ENCODE measurements around the gene MCOLN3. TPM values are rescaled to one million over a fixed set of nuclear protein-coding genes. Genes with fewer than 3 reads are reported as not detected.

Gene MCOLN3, protein sequence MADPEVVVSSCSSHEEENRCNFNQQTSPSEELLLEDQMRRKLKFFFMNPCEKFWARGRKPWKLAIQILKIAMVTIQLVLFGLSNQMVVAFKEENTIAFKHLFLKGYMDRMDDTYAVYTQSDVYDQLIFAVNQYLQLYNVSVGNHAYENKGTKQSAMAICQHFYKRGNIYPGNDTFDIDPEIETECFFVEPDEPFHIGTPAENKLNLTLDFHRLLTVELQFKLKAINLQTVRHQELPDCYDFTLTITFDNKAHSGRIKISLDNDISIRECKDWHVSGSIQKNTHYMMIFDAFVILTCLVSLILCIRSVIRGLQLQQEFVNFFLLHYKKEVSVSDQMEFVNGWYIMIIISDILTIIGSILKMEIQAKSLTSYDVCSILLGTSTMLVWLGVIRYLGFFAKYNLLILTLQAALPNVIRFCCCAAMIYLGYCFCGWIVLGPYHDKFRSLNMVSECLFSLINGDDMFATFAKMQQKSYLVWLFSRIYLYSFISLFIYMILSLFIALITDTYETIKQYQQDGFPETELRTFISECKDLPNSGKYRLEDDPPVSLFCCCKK
- polyA plus RNA-seq (2012; rRNA removed) = not detected in 2 replicates
- polyA plus RNA-seq (2012; cell fraction: cytosol; rRNA removed) = not detected in 2 replicates
- not detected in 2 replicates for polyA plus RNA-seq (2012; cell fraction: nucleus; rRNA removed)

DNA sequence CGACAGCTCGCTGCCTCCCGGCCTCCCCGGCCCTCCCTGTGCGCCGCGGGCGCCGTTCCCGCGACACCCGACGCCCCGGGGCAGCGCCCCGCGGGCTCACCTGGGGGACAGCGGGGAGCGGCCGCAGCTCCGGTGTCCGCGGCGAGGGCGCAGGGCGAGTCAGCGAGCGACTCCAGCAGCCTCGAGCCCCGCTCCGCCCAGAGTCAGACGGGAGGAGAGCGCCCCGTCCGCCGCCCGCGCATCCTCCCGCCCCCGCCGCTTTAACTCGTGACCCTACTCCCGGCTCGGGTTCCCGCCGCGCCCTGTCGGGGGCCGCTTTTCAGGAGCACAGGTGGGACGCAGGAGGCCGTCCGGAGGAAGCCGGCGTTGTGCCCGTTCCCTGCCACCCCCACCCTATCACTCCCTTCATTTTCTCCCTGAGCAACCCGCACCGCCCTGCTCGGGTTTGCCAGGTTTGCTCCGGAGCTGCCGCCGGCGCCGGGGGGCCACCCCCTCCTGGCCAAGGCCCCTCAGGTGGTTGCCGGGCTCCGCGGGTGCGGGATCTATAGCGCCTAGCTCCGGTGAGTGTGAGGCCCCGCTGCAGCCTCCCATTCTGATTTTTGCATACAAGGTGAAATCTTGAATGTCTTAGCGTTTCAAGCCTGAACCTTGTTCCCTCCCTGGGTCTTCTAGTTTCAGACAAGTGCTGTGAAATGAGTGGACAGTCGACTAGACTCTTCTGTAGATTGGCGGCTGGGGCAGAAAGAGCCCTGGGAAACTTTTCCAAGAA lies at the start of gene MCOLN3:
Gene MCOLN3, minus strand, starts transcription at position 205 of the 769 bp plus-strand sequence. CDS start 3,140 bp downstream, outside the sequence.
- Histone ChIP-seq H3K4me1 (ENCODE audit: control insufficient read depth in 1 of 2, insufficient read depth in 2 of 2, low read depth in 1 of 2, low read length in 1 of 2) (no peaks in the 10 kb centered on the region; a peak in 1 of 4 replicates), H3K4me3 (ENCODE audit: low read depth in 2 of 2, low read length in 1 of 2) (no peak within 1 kb of the TSS), H3K9ac (no peak within 1 kb of the TSS), H3K9me3 (no peaks in the 10 kb centered on the region), H4K20me1 (ENCODE audit: insufficient read depth) (no peaks in the 10 kb centered on the region), H3K27ac (ENCODE audit: low read depth in 2 of 2, low read length in 1 of 2) (no peak within 1 kb of the TSS), H3K79me2 (ENCODE audit: insufficient read depth) (no peaks in the 10 kb centered on the region), H3K27me3 (ENCODE audit: insufficient read depth) (peaks cover 67% of the 10 kb centered on the region), H3K9me2 (no peaks in the 10 kb centered on the region), H3F3A (replicated peaks; ENCODE audit: insufficient read depth) (no peaks in the 10 kb centered on the region), H3K4me2 (0 out of 2 replicates have a peak within 1 kb of the TSS, but pooled peaks have one; percentile 23), H2AFZ (ENCODE audit: low read depth) (no peak within 1 kb of the TSS), H3K36me3 (replicated peaks in 1 of 2; ENCODE audit: control insufficient read depth in 1 of 2, insufficient read depth in 2 of 2, low read length in 1 of 2) (no peaks in the 10 kb centered on the region)
- ChIA-PET POLR2A (no interaction called here), CTCF (interaction anchor here (1.9 kb wide), 1 partner anchor 104 kb away, joined by 4 read pairs; no protein-coding TSS in a partner anchor)
- TF ChIP-seq POLR2AphosphoS5 (IDR thresholded peaks at IDR 0.05; ENCODE audit: low read depth, low read length) = no peak
- no peak for TF ChIP-seq MXI1 (IDR thresholded peaks at IDR 0.05; ENCODE audit: low read depth, low read length)
- peak; percentile 76; the same call in 1 of the 2 replicates for TF ChIP-seq EZH2phosphoT487 (IDR thresholded peaks at IDR 0.05; ENCODE audit: borderline replicate concordance, low read depth)
- no peak for TF ChIP-seq FOSL2 (IDR thresholded peaks at IDR 0.05; ENCODE audit: borderline replicate concordance, low read depth)
- peak; percentile 59 for DNase-seq
- under 1% methylated on average over 14 of the region's 73 CpGs for WGBS (ENCODE audit: low lambda C conversion rate)

DNA sequence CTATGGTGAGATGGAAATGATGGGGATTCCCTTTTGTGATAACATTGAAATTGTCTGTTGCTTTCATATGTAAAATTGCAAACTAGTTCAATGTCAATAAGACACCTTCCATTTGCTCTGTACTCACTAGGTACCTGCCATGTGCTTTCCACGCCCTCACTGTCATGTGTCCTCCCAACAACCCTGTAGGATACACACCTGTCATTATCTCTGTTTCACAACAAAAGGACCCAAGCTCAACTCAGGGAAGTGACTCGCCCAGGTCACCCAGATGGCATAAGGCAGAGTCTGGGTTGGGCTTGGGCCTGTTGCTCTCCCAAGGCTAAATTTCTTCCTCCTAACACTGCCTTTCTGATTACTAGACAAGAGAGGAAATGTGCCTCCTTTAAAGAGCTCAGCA lies 45.3 kb upstream of the MCOLN3 start:
- Histone ChIP-seq H3K27me3 (ENCODE audit: insufficient read depth) (peaks cover 5% of the 10 kb centered on the region; the same call in 1 of the 2 replicates), H3K9ac (no peak overlapping the region), H3K4me2 (no peak overlapping the region), H3K9me2 (no peaks in the 10 kb centered on the region), H3F3A (replicated peaks; ENCODE audit: insufficient read depth) (no peaks in the 10 kb centered on the region), H3K27ac (ENCODE audit: low read depth in 2 of 2, low read length in 1 of 2) (no peak overlapping the region), H3K9me3 (no peaks in the 10 kb centered on the region; the same call in 1 of the 2 replicates), H4K20me1 (ENCODE audit: insufficient read depth) (no peaks in the 10 kb centered on the region), H3K4me1 (ENCODE audit: control insufficient read depth in 1 of 2, insufficient read depth in 2 of 2, low read depth in 1 of 2, low read length in 1 of 2) (no peaks in the 10 kb centered on the region), H2AFZ (ENCODE audit: low read depth) (no peak overlapping the region), H3K36me3 (replicated peaks in 1 of 2; ENCODE audit: control insufficient read depth in 1 of 2, insufficient read depth in 2 of 2, low read length in 1 of 2) (no peaks in the 10 kb centered on the region), H3K79me2 (ENCODE audit: insufficient read depth) (no peaks in the 10 kb centered on the region), H3K4me3 (ENCODE audit: low read depth in 2 of 2, low read length in 1 of 2) (no peak overlapping the region)
- TF ChIP-seq, protein P1, sequence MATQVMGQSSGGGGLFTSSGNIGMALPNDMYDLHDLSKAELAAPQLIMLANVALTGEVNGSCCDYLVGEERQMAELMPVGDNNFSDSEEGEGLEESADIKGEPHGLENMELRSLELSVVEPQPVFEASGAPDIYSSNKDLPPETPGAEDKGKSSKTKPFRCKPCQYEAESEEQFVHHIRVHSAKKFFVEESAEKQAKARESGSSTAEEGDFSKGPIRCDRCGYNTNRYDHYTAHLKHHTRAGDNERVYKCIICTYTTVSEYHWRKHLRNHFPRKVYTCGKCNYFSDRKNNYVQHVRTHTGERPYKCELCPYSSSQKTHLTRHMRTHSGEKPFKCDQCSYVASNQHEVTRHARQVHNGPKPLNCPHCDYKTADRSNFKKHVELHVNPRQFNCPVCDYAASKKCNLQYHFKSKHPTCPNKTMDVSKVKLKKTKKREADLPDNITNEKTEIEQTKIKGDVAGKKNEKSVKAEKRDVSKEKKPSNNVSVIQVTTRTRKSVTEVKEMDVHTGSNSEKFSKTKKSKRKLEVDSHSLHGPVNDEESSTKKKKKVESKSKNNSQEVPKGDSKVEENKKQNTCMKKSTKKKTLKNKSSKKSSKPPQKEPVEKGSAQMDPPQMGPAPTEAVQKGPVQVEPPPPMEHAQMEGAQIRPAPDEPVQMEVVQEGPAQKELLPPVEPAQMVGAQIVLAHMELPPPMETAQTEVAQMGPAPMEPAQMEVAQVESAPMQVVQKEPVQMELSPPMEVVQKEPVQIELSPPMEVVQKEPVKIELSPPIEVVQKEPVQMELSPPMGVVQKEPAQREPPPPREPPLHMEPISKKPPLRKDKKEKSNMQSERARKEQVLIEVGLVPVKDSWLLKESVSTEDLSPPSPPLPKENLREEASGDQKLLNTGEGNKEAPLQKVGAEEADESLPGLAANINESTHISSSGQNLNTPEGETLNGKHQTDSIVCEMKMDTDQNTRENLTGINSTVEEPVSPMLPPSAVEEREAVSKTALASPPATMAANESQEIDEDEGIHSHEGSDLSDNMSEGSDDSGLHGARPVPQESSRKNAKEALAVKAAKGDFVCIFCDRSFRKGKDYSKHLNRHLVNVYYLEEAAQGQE (IDR thresholded peaks at IDR 0.05; ENCODE audit: low read depth, low read length) = no peak
- TF ChIP-seq NFIC (IDR thresholded peaks at IDR 0.05; ENCODE audit: borderline replicate concordance) = no peak
- TF ChIP-seq, protein P2, sequence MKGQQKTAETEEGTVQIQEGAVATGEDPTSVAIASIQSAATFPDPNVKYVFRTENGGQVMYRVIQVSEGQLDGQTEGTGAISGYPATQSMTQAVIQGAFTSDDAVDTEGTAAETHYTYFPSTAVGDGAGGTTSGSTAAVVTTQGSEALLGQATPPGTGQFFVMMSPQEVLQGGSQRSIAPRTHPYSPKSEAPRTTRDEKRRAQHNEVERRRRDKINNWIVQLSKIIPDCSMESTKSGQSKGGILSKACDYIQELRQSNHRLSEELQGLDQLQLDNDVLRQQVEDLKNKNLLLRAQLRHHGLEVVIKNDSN (IDR thresholded peaks at IDR 0.05; ENCODE audit: borderline replicate concordance, low read depth) = no peak
- TF ChIP-seq JUND (IDR thresholded peaks at IDR 0.05) = no peak
- TF ChIP-seq, protein P3, sequence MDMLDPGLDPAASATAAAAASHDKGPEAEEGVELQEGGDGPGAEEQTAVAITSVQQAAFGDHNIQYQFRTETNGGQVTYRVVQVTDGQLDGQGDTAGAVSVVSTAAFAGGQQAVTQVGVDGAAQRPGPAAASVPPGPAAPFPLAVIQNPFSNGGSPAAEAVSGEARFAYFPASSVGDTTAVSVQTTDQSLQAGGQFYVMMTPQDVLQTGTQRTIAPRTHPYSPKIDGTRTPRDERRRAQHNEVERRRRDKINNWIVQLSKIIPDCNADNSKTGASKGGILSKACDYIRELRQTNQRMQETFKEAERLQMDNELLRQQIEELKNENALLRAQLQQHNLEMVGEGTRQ (IDR thresholded peaks at IDR 0.05; ENCODE audit: borderline replicate concordance, low read depth, low read length) = no peak
- no peak for TF ChIP-seq TAF1 (IDR thresholded peaks at IDR 0.05; ENCODE audit: borderline replicate concordance, low read depth, low read length)
- TF ChIP-seq, protein P4, sequence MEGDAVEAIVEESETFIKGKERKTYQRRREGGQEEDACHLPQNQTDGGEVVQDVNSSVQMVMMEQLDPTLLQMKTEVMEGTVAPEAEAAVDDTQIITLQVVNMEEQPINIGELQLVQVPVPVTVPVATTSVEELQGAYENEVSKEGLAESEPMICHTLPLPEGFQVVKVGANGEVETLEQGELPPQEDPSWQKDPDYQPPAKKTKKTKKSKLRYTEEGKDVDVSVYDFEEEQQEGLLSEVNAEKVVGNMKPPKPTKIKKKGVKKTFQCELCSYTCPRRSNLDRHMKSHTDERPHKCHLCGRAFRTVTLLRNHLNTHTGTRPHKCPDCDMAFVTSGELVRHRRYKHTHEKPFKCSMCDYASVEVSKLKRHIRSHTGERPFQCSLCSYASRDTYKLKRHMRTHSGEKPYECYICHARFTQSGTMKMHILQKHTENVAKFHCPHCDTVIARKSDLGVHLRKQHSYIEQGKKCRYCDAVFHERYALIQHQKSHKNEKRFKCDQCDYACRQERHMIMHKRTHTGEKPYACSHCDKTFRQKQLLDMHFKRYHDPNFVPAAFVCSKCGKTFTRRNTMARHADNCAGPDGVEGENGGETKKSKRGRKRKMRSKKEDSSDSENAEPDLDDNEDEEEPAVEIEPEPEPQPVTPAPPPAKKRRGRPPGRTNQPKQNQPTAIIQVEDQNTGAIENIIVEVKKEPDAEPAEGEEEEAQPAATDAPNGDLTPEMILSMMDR (IDR thresholded peaks at IDR 0.05) = no peak
- TF ChIP-seq, protein P5, sequence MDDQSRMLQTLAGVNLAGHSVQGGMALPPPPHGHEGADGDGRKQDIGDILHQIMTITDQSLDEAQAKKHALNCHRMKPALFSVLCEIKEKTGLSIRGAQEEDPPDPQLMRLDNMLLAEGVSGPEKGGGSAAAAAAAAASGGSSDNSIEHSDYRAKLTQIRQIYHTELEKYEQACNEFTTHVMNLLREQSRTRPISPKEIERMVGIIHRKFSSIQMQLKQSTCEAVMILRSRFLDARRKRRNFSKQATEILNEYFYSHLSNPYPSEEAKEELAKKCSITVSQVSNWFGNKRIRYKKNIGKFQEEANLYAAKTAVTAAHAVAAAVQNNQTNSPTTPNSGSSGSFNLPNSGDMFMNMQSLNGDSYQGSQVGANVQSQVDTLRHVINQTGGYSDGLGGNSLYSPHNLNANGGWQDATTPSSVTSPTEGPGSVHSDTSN (IDR thresholded peaks at IDR 0.05) = no peak
- no peak for TF ChIP-seq NRF1 (IDR thresholded peaks at IDR 0.05; ENCODE audit: low read depth, low read length)
- TF ChIP-seq MEF2A (IDR thresholded peaks at IDR 0.05; ENCODE audit: borderline replicate concordance, low read depth) = no peak
- ChIA-PET POLR2A (no interaction called here), CTCF (interaction anchor here (0.8 to 1.0 kb wide), 2 partner anchors 15 to 45 kb away, joined by 3 read pairs; no protein-coding TSS in a partner anchor)
- WGBS (ENCODE audit: low lambda C conversion rate) = 3% methylated on average over 2 of the region's 2 CpGs
- DNase-seq = no peak

All from SK-N-SH (cell line).